Neural cell (in vitro differentiated cells): Measurements from ENCODE around the gene RHOA. TPM values are rescaled to one million over a fixed set of nuclear protein-coding genes. Genes with fewer than 3 reads are reported as not detected.

ENCODE experiments used
- H2AFZ ChIP-seq: fragments of 200-600, 300-800 bp; sonication (generic), shearing (Covaris generic); 2 replicates; pipeline ENCODE4 v1.6.0; 2014; ENCODE audit warnings: low read depth, mild to moderate bottlenecking, antibody characterized with exemption, low read length, moderate library complexity
- H3F3A ChIP-seq: fragments of 200-600 bp; shearing (Covaris generic); 2 replicates; pipeline ENCODE4 v1.6.1; 2016; ENCODE audit warnings: mild to moderate bottlenecking, moderate library complexity, mixed read lengths, antibody characterized with exemption, low read length; ENCODE audit not compliant: insufficient read depth, poor library complexity, severe bottlenecking
- H3K27ac ChIP-seq: fragments of 200-600, 300-800 bp; sonication (generic), shearing (Covaris generic); 2 replicates; pipeline ENCODE4 v1.5.1; 2014; ENCODE audit warnings: mild to moderate bottlenecking, low read length, moderate library complexity
- H3K27me3 ChIP-seq: fragments of 300-800, 200-600 bp; sonication (generic), shearing (Covaris generic); 2 replicates; pipeline ENCODE4 v1.6.0; 2014; ENCODE audit warnings: mild to moderate bottlenecking, low read depth, low read length, moderate library complexity; ENCODE audit not compliant: insufficient read depth
- H3K36me3 ChIP-seq: fragments of 300-800, 200-600 bp; sonication (generic), shearing (Covaris generic); 2 replicates; pipeline ENCODE4 v1.5.1; 2014; ENCODE audit warnings: mild to moderate bottlenecking, antibody characterized with exemption, low read length, moderate library complexity; ENCODE audit not compliant: insufficient read depth
- H3K4me2 ChIP-seq: fragments of 300-800, 200-600 bp; sonication (generic), shearing (Covaris generic); 2 replicates; pipeline ENCODE4 v1.6.0; 2014; ENCODE audit warnings: mild to moderate bottlenecking, low read length
- H3K4me3 ChIP-seq: fragments of 300-800, 200-600 bp; sonication (generic), shearing (Covaris generic); 2 replicates; pipeline ENCODE4 v1.5.1; 2014; ENCODE audit warnings: mild to moderate bottlenecking, low read length, moderate library complexity
- H3K79me2 ChIP-seq: fragments of 200-600 bp; shearing (Covaris generic); replicated peaks from 2 replicates; pipeline ENCODE4 v1.6.0; 2014; ENCODE audit warnings: mild to moderate bottlenecking, low read length, moderate library complexity; ENCODE audit not compliant: insufficient read depth
- H3K9ac ChIP-seq: fragments of 300-800, 200-600 bp; sonication (generic), shearing (Covaris generic); 2 replicates; pipeline ENCODE4 v1.6.1; 2016; ENCODE audit warnings: mild to moderate bottlenecking, low read length, mixed read lengths
- H3K9me2 ChIP-seq: fragments of 200-600 bp; shearing (Covaris generic); 2 replicates; pipeline ENCODE4 v1.6.1; 2016; ENCODE audit warnings: mild to moderate bottlenecking, low read length, mixed read lengths; ENCODE audit not compliant: insufficient read depth
- H3K9me3 ChIP-seq: fragments of 200-600, 300-800 bp; sonication (generic), shearing (Covaris generic); 2 replicates; pipeline ENCODE4 v1.6.1; 2016; ENCODE audit warnings: mild to moderate bottlenecking, mixed run types, low read length, moderate library complexity, mixed read lengths
- H4K20me1 ChIP-seq: fragments of 200-600 bp; shearing (Covaris generic); 2 replicates; pipeline ENCODE4 v1.6.1; 2016; ENCODE audit warnings: mild to moderate bottlenecking, mixed run types; ENCODE audit not compliant: insufficient read depth
- CTCF ChIP-seq: fragments of 450-650 bp; IDR thresholded peaks from 2 replicates; pipeline ENCODE4 v1.5.1; 2014; ENCODE audit warnings: antibody characterized with exemption, mild to moderate bottlenecking, moderate library complexity; ENCODE audit not compliant: poor library complexity, severe bottlenecking
- EP300 ChIP-seq: fragments of 450-650 bp; conservative IDR thresholded peaks from 2 replicates; pipeline ENCODE4 v1.6.1; 2014; ENCODE audit warnings: antibody characterized with exemption, mild to moderate bottlenecking, moderate library complexity; ENCODE audit not compliant: poor library complexity, severe bottlenecking
- EZH2 ChIP-seq: fragments of 200-600, 300-800 bp; shearing (Covaris generic), sonication (generic); IDR thresholded peaks from 2 replicates; pipeline ENCODE4 v1.6.1; 2014; ENCODE audit warnings: antibody characterized with exemption, low read length, borderline replicate concordance, mild to moderate bottlenecking; ENCODE audit not compliant: insufficient read depth, poor library complexity, severe bottlenecking
- MXI1 ChIP-seq: fragments of 450-650 bp; conservative IDR thresholded peaks from 2 replicates; pipeline ENCODE4 v1.6.1; 2014; ENCODE audit warnings: antibody characterized with exemption, mild to moderate bottlenecking; ENCODE audit not compliant: poor library complexity, severe bottlenecking
- POLR2AphosphoS5 ChIP-seq: IDR thresholded peaks from 2 replicates; pipeline ENCODE4 v1.6.1; 2012
- RAD21 ChIP-seq: fragments of 450-650 bp; conservative IDR thresholded peaks from 2 replicates; pipeline ENCODE4 v1.6.1; 2014; ENCODE audit warnings: antibody characterized with exemption, mild to moderate bottlenecking, moderate library complexity
- REST ChIP-seq: IDR thresholded peaks from 2 replicates; pipeline ENCODE4 v1.6.1; 2012; ENCODE audit warnings: borderline replicate concordance
- SMC3 ChIP-seq: fragments of 450-650 bp; conservative IDR thresholded peaks from 2 replicates; pipeline ENCODE4 v1.6.1; 2014; ENCODE audit warnings: antibody characterized with exemption, mild to moderate bottlenecking, moderate library complexity; ENCODE audit not compliant: poor library complexity
- TAF1 ChIP-seq: IDR thresholded peaks from 2 replicates; pipeline ENCODE4 v1.6.1; 2012; ENCODE audit warnings: low read depth
- polyA plus RNA-seq: library from polyadenylated mRNA; depleted of rRNA; stranded (reverse); fragments of >200 nt; gene quantifications from 2 replicates; pipeline ENCODE4 v1.2.3, GENCODE V29; 2014

RHOA gene
- polyA plus RNA-seq, 1 donor from 2014 or later = 159 TPM

GRCh38 chr3:49460188-49460890, 48.6 kb upstream of the RHOA start:
- Histone ChIP-seq H2AFZ (no peak overlapping the region), H3K9me2 (no peaks in the 10 kb centered on the region), H4K20me1 (no peaks in the 10 kb centered on the region), H3K36me3 (no peaks in the 10 kb centered on the region), H3K79me2 (no peaks in the 10 kb centered on the region), H3K9me3 (no peaks in the 10 kb centered on the region), H3K4me3 (no peak overlapping the region), H3K4me2 (no peak overlapping the region), H3K9ac (no peak overlapping the region), H3K27me3 (no peaks in the 10 kb centered on the region), H3K27ac (no peak overlapping the region), H3F3A (no peaks in the 10 kb centered on the region)
- TF ChIP-seq SMC3 (no peak), EZH2 (no peak), REST (no peak), TAF1 (no peak), POLR2AphosphoS5 (no peak)

GRCh38 chr3:49456466-49456865, 44.7 kb upstream of the RHOA start:
- Histone ChIP-seq H3K36me3 (no peaks in the 10 kb centered on the region), H3K9ac (no peak overlapping the region), H4K20me1 (no peaks in the 10 kb centered on the region), H3K4me2 (no peak overlapping the region), H3F3A (no peaks in the 10 kb centered on the region), H3K4me3 (no peak overlapping the region), H3K27me3 (no peaks in the 10 kb centered on the region), H3K9me2 (no peaks in the 10 kb centered on the region), H3K79me2 (no peaks in the 10 kb centered on the region), H3K27ac (no peak overlapping the region), H2AFZ (no peak overlapping the region), H3K9me3 (no peaks in the 10 kb centered on the region)
- no peak for TF ChIP-seq RAD21
- no peak for TF ChIP-seq REST
- no peak for TF ChIP-seq TAF1
- TF ChIP-seq POLR2AphosphoS5 = no peak
- no peak for TF ChIP-seq EP300
- TF ChIP-seq CTCF = no peak
- no peak for TF ChIP-seq MXI1
- no peak for TF ChIP-seq EZH2
- no peak for TF ChIP-seq SMC3
